ENCODE results near the gene KRTAP10-5.
"Not testable (repeated sequence)": the region's sequence is repeated elsewhere in the genome, so short reads cannot be mapped to it uniquely, and the experiment has no call there.

Gene KRTAP10-5

DNA sequence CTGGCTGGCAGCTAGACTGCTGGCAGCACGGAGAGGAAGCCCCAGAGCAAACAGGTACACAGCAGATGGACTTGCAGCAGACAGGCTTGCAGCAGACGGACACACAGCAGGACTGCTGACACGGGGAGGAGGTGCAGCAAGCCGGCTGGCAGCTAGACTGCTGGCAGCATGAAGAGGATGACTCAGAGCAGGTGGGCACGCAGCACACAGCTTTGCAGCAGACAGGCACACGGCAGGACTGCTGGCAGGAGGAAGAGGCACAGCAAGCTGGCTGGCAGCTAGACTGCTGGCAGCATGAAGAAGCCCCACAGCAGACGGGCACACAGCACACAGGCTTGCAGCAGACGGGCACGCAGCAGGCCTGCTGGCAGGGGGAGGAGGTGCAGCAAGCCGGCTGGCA lies 29.6 kb downstream of the KRTAP10-5 start:
- H3K27ac Mint-ChIP-seq, result peak overlapping the region in 1 of 3 experiments; percentile 66
- H3K36me3 Mint-ChIP-seq (ENCODE audit: low read depth), result peaks cover 10% of the 10 kb centered on the region
- peaks cover 34% of the 10 kb centered on the region for H3K4me1 Mint-ChIP-seq
- H3K27me3 Mint-ChIP-seq (ENCODE audit: low read depth), result peaks cover 20% of the 10 kb centered on the region
- peaks cover 13% of the 10 kb centered on the region for H3K9me3 Mint-ChIP-seq
- H3K4me3 Mint-ChIP-seq, result no peak overlapping the region
- TF ChIP-seq, protein P1, sequence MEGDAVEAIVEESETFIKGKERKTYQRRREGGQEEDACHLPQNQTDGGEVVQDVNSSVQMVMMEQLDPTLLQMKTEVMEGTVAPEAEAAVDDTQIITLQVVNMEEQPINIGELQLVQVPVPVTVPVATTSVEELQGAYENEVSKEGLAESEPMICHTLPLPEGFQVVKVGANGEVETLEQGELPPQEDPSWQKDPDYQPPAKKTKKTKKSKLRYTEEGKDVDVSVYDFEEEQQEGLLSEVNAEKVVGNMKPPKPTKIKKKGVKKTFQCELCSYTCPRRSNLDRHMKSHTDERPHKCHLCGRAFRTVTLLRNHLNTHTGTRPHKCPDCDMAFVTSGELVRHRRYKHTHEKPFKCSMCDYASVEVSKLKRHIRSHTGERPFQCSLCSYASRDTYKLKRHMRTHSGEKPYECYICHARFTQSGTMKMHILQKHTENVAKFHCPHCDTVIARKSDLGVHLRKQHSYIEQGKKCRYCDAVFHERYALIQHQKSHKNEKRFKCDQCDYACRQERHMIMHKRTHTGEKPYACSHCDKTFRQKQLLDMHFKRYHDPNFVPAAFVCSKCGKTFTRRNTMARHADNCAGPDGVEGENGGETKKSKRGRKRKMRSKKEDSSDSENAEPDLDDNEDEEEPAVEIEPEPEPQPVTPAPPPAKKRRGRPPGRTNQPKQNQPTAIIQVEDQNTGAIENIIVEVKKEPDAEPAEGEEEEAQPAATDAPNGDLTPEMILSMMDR (IDR thresholded peaks at IDR 0.05; ENCODE audit: unreplicated experiment in 3 of 3), result no peak

- not testable (repeated sequence) for H3K4me3 Mint-ChIP-seq, H3K27ac Mint-ChIP-seq
- H3K4me1 Mint-ChIP-seq, result peaks cover 34% of the 10 kb centered on the region
- H3K36me3 Mint-ChIP-seq (ENCODE audit: low read depth), result peaks cover 10% of the 10 kb centered on the region
- H3K27me3 Mint-ChIP-seq (ENCODE audit: low read depth), result peaks cover 18% of the 10 kb centered on the region
- peaks cover 17% of the 10 kb centered on the region for H3K9me3 Mint-ChIP-seq
These were observed 30.1 kb downstream of the KRTAP10-5 start for GRCh38 chr21:44550285-44550684.

GRCh38 chr21:44549525-44550211 lies 30.7 kb downstream of the KRTAP10-5 start:
- peaks cover 17% of the 10 kb centered on the region for H3K9me3 Mint-ChIP-seq
- H3K27ac Mint-ChIP-seq, result peak overlapping the region; percentile 60 to 65 (median 60)
- H3K27me3 Mint-ChIP-seq (ENCODE audit: low read depth), result peaks cover 18% of the 10 kb centered on the region
- H3K4me3 Mint-ChIP-seq, result no peak overlapping the region
- peaks cover 10% of the 10 kb centered on the region for H3K36me3 Mint-ChIP-seq (ENCODE audit: low read depth)
- H3K4me1 Mint-ChIP-seq, result peaks cover 29% of the 10 kb centered on the region
- TF ChIP-seq, protein P1 (IDR thresholded peaks at IDR 0.05; ENCODE audit: unreplicated experiment in 3 of 3), result no peak

GRCh38 chr21:44548922-44549321 lies 31.5 kb downstream of the KRTAP10-5 start:
- H3K27me3 Mint-ChIP-seq (ENCODE audit: low read depth), result peaks cover 18% of the 10 kb centered on the region
- no peak overlapping the region for H3K4me3 Mint-ChIP-seq
- peak overlapping the region; percentile 60 to 65 (median 60) for H3K27ac Mint-ChIP-seq
- TF ChIP-seq, protein P1 (IDR thresholded peaks at IDR 0.05; ENCODE audit: unreplicated experiment in 3 of 3), result no peak
- H3K9me3 Mint-ChIP-seq, result peaks cover 17% of the 10 kb centered on the region
- peaks cover 10% of the 10 kb centered on the region for H3K36me3 Mint-ChIP-seq (ENCODE audit: low read depth)
- H3K4me1 Mint-ChIP-seq, result peaks cover 23% of the 10 kb centered on the region

GRCh38 chr21:44548381-44548780 lies 32.0 kb downstream of the KRTAP10-5 start:
- H3K36me3 Mint-ChIP-seq (ENCODE audit: low read depth), result peaks cover 10% of the 10 kb centered on the region

DNA sequence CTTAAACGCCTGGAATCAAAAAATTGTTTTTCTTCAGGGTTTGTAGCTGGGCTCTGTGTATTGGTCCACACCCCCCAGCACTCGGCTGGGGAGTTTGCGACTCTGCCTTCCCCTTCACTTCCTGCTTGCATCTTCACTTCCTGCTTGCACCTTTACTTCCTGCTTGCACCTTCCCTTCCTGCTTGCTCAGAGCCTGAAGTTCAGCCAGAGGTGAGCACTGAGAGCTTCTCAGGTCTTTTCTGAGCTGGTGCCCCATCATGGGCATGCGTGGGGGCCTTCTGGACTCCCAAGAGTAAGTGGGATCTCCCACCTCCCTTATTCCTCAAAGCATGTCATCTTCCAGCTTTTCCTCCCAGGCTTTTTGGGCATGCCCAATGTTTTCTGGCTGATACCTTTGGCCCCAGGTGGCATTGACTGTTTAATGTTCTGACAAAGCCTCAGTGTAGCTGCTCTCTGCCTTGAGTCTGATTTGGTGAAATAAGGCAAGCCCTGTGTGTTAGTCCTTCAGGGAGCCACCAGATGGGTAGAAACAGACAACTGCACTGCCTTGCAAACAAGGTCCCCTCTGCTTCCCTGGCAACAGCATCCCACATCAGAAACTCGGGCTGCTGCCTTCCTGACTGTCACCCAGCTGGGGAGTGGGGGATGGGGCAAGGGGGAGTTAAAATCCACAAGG lies 32.6 kb downstream of the KRTAP10-5 start:
- H3K36me3 Mint-ChIP-seq (ENCODE audit: low read depth), result peaks cover 10% of the 10 kb centered on the region
- peaks cover 17% of the 10 kb centered on the region for H3K9me3 Mint-ChIP-seq
- H3K4me3 Mint-ChIP-seq, result no peak overlapping the region
- peaks cover 17% of the 10 kb centered on the region for H3K4me1 Mint-ChIP-seq
- peaks cover 18% of the 10 kb centered on the region for H3K27me3 Mint-ChIP-seq (ENCODE audit: low read depth)
- TF ChIP-seq, protein P1 (IDR thresholded peaks at IDR 0.05; ENCODE audit: unreplicated experiment in 3 of 3), result no peak
- H3K27ac Mint-ChIP-seq, result no peak overlapping the region

More at GRCh38 chr21:44548381-44548780, 32.0 kb downstream of the KRTAP10-5 start:
- Mint-ChIP-seq H3K9me3 (peaks cover 17% of the 10 kb centered on the region), H3K4me1 (peaks cover 23% of the 10 kb centered on the region), H3K27me3 (ENCODE audit: low read depth) (peaks cover 18% of the 10 kb centered on the region), H3K27ac (peak overlapping the region in 1 of 3 experiments; percentile 60), H3K4me3 (no peak overlapping the region)
- TF ChIP-seq, protein P1 (IDR thresholded peaks at IDR 0.05; ENCODE audit: unreplicated experiment in 3 of 3), result no peak

Data from nephron (organoid).